AG20443 (cell line): ENCODE data around the gene PHYHD1.

Experiments used
- DNase-seq: peaks from one replicate; pipeline ENCODE4 v3.0.0; 2012; ENCODE audit warnings: low spot score, mixed read lengths

Gene PHYHD1

DNA sequence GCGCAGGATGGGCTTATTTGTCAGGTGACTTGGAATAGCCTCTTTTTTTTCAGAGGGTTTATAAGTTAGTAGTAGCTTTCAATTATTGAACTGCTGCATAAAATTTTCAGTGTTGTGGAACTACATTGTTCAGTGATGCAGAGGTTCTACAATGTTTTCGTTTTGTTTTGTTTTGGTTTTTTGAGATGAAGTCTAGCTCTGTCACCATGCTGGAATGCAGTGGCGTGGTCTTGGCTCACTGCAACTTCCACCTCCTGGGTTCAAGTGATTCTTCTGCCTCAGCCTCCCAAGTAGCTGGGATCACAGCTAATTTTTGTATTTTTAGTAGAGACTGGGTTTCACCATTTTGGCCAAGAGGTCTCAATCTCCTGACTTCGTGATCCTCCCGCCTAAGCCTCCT is 48.7 kb downstream of the PHYHD1 start:
- no peak for DNase-seq

DNA sequence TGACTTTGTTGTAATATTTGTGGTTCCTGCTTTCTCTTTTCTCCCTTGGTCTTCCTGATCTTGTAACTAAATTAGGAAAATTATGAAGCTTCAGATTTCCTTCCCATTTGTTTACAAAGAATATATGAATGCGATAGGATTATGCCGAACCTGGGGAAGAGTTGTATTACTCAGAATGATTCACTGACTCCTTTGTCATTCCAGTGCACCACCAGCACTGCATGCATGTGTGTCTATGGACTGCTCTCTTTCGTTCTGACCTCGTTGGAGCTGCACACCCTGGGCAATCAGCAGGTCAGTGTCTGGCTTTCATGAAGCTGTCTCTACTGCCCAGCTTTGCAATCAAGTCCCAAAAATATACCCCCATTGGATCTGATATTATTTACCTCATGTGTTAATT is 52.2 kb downstream of the PHYHD1 start:
- DNase-seq: peak; percentile 76

DNA sequence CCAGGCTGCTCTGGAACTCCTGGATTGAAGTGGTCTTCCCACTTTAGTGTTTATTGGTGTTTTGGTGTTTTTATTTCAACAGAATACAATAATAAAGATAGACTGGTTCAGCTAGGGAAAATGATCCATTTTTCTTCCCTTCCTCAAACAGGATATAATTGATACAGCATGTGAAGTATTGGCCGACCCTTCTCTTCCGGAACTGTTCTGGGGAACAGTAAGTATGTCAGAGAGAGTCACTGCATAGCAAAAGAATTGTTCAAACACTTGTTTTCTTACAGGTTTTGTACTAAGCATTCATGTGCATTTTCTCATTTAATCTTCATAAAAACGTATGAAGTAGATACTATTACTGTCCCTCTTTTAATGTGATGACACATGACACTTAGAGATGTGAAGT is 58.3 kb downstream of the PHYHD1 start:
- DNase-seq: no peak

- no peak for DNase-seq
Measured at GRCh38 chr9:128983536-128983935, 62.8 kb downstream of the PHYHD1 start.

DNA sequence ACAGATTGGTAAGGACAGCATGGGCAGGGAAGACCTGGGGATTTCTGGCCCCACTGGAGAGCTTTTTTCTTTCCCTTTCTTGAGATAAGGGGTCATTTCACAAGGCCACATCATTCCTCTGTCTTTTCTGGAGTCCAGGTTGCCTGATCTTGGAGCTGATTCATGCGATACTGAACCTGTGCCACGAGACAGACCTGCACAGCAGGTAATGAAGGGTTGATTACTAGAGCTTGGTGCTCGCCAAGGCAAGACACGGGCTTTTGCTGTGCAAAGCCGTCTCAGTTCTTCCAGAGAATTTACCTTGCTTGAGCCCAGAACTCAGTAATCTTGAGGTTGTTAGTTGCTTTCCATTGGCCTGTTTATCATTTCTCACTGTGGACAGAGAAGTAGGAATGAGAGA is 65.9 kb downstream of the PHYHD1 start:
- DNase-seq: no peak

DNA sequence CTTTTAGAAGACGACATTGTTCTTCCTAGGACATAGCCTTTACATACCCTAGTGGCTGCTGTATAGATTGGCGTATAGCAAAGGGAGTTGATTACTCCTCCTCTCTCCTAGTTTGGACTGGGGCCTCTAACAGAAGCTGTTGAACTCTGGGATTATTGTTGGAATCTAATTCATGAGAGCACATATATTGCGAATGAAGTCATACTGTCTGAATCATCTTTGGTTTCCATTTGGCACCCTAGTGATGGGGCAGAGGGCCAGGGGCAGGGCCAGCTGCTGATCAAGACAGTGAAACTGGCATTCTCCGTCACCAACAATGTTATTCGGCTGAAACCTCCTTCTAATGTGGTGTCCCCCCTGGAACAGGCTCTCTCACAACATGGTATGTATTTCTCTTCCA is 67.0 kb downstream of the PHYHD1 start:
- DNase-seq: peak; percentile 87
